Skeletal muscle tissue (tissue), 4 donors: ENCODE results near the gene RASEF. TPM values are rescaled to one million over a fixed set of nuclear protein-coding genes. Genes with fewer than 3 reads are reported as not detected.

Experiments used
- H3K27ac ChIP-seq: one replicate; pipeline ENCODE4 v1.7.0; 2013; ENCODE audit warnings: mild to moderate bottlenecking, low read depth, low read length, inconsistent platforms
- H3K27me3 ChIP-seq, 3 donors: one replicate each; pipeline ENCODE4 v1.7.0; 2013; ENCODE audit warnings: low read length in 3 of 3; ENCODE audit not compliant: control insufficient read depth in 3 of 3, insufficient read depth in 3 of 3
- H3K36me3 ChIP-seq, 3 donors: one replicate each; pipeline ENCODE4 v1.7.0; 2013; ENCODE audit warnings: low read length in 3 of 3; ENCODE audit not compliant: control insufficient read depth in 3 of 3, insufficient read depth in 3 of 3
- H3K4me1 ChIP-seq, 3 donors: one replicate each; pipeline ENCODE4 v1.7.0; 2013; ENCODE audit warnings: low read length in 3 of 3, mild to moderate bottlenecking in 3 of 3; ENCODE audit not compliant: control insufficient read depth in 3 of 3, insufficient read depth in 3 of 3
- H3K4me3 ChIP-seq, 3 donors: one replicate each; pipeline ENCODE4 v1.7.0; 2013; ENCODE audit warnings: low read length in 3 of 3
- H3K9ac ChIP-seq, 3 donors: one replicate each; pipeline ENCODE4 v1.7.0; 2013; ENCODE audit warnings: low read length in 3 of 3, mild to moderate bottlenecking in 3 of 3, moderate library complexity in 2 of 3, low read depth in 1 of 3
- H3K9me3 ChIP-seq, 3 donors: one replicate each; pipeline ENCODE4 v1.7.0; 2013; ENCODE audit warnings: low read length in 3 of 3; ENCODE audit not compliant: control insufficient read depth in 3 of 3
- total RNA-seq: library from RNA; depleted of rRNA; stranded (reverse); fragments of >200 nt; gene quantifications from one replicate; pipeline ENCODE4 v1.2.3, GENCODE V29; 2014
- donor health status: Osteomylitis.

RASEF gene
- total RNA-seq, 1 donor from 2014 or later: under 0.01 TPM

GRCh38 chr9:82989929-82990328 is 73.0 kb downstream of the RASEF start:
- H3K4me3 ChIP-seq: no peak overlapping the region
- no peaks in the 10 kb centered on the region for H3K36me3 ChIP-seq

GRCh38 chr9:82988488-82988887 is 74.5 kb downstream of the RASEF start:
- Histone ChIP-seq H3K27me3 (no peaks in the 10 kb centered on the region), H3K9ac (no peak overlapping the region)

More at GRCh38 chr9:82989929-82990328, 73.0 kb downstream of the RASEF start:
- H3K9ac ChIP-seq: no peak overlapping the region
- H3K4me1 ChIP-seq: no peaks in the 10 kb centered on the region
- no peaks in the 10 kb centered on the region for H3K27me3 ChIP-seq
- no peak overlapping the region for H3K27ac ChIP-seq
- H3K9me3 ChIP-seq: no peaks in the 10 kb centered on the region

GRCh38 chr9:82987370-82988189 is 75.4 kb downstream of the RASEF start:
- H3K4me1 ChIP-seq: no peaks in the 10 kb centered on the region
- no peaks in the 10 kb centered on the region for H3K27me3 ChIP-seq
- H3K4me3 ChIP-seq: no peak overlapping the region
- H3K27ac ChIP-seq: no peak overlapping the region
- H3K36me3 ChIP-seq: no peaks in the 10 kb centered on the region
- H3K9me3 ChIP-seq: no peaks in the 10 kb centered on the region
- H3K9ac ChIP-seq: no peak overlapping the region

More at GRCh38 chr9:82988488-82988887, 74.5 kb downstream of the RASEF start:
- Histone ChIP-seq H3K4me3 (no peak overlapping the region), H3K4me1 (no peaks in the 10 kb centered on the region), H3K27ac (no peak overlapping the region), H3K9me3 (no peaks in the 10 kb centered on the region), H3K36me3 (no peaks in the 10 kb centered on the region)

GRCh38 chr9:82981552-82981951 is 81.4 kb downstream of the RASEF start:
- H3K4me3 ChIP-seq: no peak overlapping the region
- no peaks in the 10 kb centered on the region for H3K36me3 ChIP-seq
- H3K9me3 ChIP-seq: peaks cover 0 to 3% (median 0%) of the 10 kb centered on the region in 3 donors
- H3K27ac ChIP-seq: no peak overlapping the region
- no peaks in the 10 kb centered on the region for H3K4me1 ChIP-seq
- no peaks in the 10 kb centered on the region for H3K27me3 ChIP-seq
- H3K9ac ChIP-seq: no peak overlapping the region

GRCh38 chr9:82975176-82975575 is 87.8 kb downstream of the RASEF start:
- Histone ChIP-seq H3K9me3 (peaks cover 0 to 7% (median 3%) of the 10 kb centered on the region in 3 donors), H3K27me3 (peaks cover 0 to 2% (median 0%) of the 10 kb centered on the region in 3 donors), H3K4me1 (no peaks in the 10 kb centered on the region), H3K4me3 (no peak overlapping the region), H3K27ac (no peak overlapping the region), H3K36me3 (no peaks in the 10 kb centered on the region), H3K9ac (no peak overlapping the region)

GRCh38 chr9:82972446-82972845 is 90.5 kb downstream of the RASEF start:
- H3K9ac ChIP-seq: no peak overlapping the region
- H3K27ac ChIP-seq: no peak overlapping the region
- no peaks in the 10 kb centered on the region for H3K4me1 ChIP-seq
- H3K36me3 ChIP-seq: no peaks in the 10 kb centered on the region
- peaks cover 0 to 2% (median 0%) of the 10 kb centered on the region in 3 donors for H3K27me3 ChIP-seq
- no peak overlapping the region for H3K4me3 ChIP-seq
- peaks cover 0 to 7% (median 3%) of the 10 kb centered on the region in 3 donors for H3K9me3 ChIP-seq

- no peaks in the 10 kb centered on the region for H3K4me1 ChIP-seq
- H3K27ac ChIP-seq: no peak overlapping the region
- peaks cover 0 to 4% (median 3%) of the 10 kb centered on the region in 3 donors for H3K9me3 ChIP-seq
- H3K36me3 ChIP-seq: no peaks in the 10 kb centered on the region
- H3K4me3 ChIP-seq: no peak overlapping the region
- peaks cover 0 to 2% (median 0%) of the 10 kb centered on the region in 3 donors for H3K27me3 ChIP-seq
- H3K9ac ChIP-seq: no peak overlapping the region
These were observed 92.6 kb downstream of the RASEF start for GRCh38 chr9:82970359-82970758.

- Histone ChIP-seq H3K9ac (no peak overlapping the region), H3K4me1 (no peaks in the 10 kb centered on the region), H3K27me3 (peaks cover 0 to 2% (median 0%) of the 10 kb centered on the region in 3 donors), H3K36me3 (no peaks in the 10 kb centered on the region), H3K27ac (no peak overlapping the region), H3K9me3 (peaks cover 0 to 4% (median 3%) of the 10 kb centered on the region in 3 donors), H3K4me3 (no peak overlapping the region)
These were observed 93.7 kb downstream of the RASEF start for GRCh38 chr9:82969291-82969690.

- peaks cover 0 to 4% (median 3%) of the 10 kb centered on the region in 3 donors for H3K9me3 ChIP-seq
- H3K4me1 ChIP-seq: no peaks in the 10 kb centered on the region
- H3K27me3 ChIP-seq: peaks cover 0 to 2% (median 0%) of the 10 kb centered on the region in 3 donors
- no peak overlapping the region for H3K9ac ChIP-seq
- no peaks in the 10 kb centered on the region for H3K36me3 ChIP-seq
- no peak overlapping the region for H3K27ac ChIP-seq
- H3K4me3 ChIP-seq: no peak overlapping the region
These were observed 94.1 kb downstream of the RASEF start for GRCh38 chr9:82968816-82969215.

- Histone ChIP-seq H3K27ac (no peak overlapping the region), H3K36me3 (no peaks in the 10 kb centered on the region), H3K9me3 (peaks cover 0 to 4% (median 3%) of the 10 kb centered on the region in 3 donors), H3K27me3 (peaks cover 0 to 2% (median 0%) of the 10 kb centered on the region in 3 donors), H3K9ac (no peak overlapping the region), H3K4me3 (no peak overlapping the region), H3K4me1 (no peaks in the 10 kb centered on the region)
These were observed 94.6 kb downstream of the RASEF start for GRCh38 chr9:82968388-82968787.
